HG03196 (cell line): ENCODE measurements around the gene CSNK1G2.

Experiments
- ATAC-seq: cut with Tn5 transposase; IDR thresholded peaks from one replicate; pipeline ENCODE4 v1.9.1; 2021; ENCODE audit not compliant: unreplicated experiment

Gene CSNK1G2

GRCh38 chr19:1917926-1918325 lies 23.0 kb upstream of the CSNK1G2 start:
- no peak for ATAC-seq

GRCh38 chr19:1918975-1919374 lies 22.0 kb upstream of the CSNK1G2 start:
- no peak for ATAC-seq

- ATAC-seq = no peak
These were observed 20.3 kb upstream of the CSNK1G2 start for GRCh38 chr19:1920644-1921043.

DNA sequence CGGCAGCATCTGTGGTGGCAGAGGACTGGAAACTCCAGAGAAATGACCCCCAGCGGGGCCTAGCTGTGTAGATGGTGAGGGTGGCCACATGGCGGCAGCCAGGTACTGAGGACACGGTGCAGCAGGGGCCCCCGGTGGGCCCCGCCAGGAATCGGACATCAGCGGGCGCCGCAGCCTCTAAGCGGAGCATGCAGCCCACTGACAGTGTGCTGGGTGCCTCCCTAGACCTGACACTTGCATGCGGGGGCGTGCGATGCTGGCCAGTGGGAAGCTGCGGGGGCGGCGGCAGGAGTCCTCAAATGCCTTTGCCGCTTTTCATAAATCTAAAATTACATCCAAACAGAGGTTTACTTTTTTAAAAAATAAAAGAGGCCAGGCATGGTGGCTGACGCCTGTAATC lies 19.6 kb upstream of the CSNK1G2 start:
- no peak for ATAC-seq

GRCh38 chr19:1921825-1922224 lies 19.1 kb upstream of the CSNK1G2 start:
- ATAC-seq = no peak

DNA sequence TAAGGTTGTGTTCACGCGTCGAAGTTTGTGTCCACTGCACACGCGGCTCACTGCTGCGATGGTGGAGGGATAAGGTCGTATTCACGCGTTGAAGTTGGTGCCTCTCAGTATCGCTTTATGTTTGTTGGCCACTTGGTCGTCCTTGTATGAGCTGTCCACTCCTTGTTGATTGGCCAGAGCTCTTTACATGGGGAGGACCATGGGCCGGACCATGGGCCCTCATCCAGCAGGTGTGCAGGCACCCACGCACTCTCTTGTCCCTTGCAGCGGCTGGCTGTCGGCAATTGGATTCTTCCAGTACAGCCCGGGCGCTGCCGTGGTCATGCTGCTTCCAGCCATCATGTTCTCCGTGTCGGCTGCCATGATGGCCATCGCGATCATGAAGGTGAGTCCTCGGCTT lies 18.2 kb upstream of the CSNK1G2 start:
- no peak for ATAC-seq

DNA sequence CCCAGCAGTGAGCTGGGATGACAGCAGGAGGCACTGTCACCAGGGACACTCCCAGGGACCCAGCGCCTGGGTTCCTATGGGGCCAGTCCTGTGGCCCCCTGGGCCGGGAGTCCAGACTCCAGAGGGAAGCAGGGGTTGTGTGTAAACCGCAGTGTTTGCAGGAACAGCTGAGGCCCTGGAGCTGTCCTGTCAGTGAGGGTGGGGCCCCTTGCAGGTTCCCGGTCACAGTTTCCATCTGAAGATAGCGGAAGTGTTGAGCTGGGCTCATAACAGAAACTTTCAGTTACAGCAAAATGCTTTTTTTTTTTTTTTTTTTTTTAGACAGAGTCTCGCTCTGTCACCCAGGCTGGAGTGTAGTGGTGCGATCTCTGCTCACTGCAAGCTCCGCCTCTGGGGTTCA lies 17.7 kb upstream of the CSNK1G2 start:
- no peak for ATAC-seq

DNA sequence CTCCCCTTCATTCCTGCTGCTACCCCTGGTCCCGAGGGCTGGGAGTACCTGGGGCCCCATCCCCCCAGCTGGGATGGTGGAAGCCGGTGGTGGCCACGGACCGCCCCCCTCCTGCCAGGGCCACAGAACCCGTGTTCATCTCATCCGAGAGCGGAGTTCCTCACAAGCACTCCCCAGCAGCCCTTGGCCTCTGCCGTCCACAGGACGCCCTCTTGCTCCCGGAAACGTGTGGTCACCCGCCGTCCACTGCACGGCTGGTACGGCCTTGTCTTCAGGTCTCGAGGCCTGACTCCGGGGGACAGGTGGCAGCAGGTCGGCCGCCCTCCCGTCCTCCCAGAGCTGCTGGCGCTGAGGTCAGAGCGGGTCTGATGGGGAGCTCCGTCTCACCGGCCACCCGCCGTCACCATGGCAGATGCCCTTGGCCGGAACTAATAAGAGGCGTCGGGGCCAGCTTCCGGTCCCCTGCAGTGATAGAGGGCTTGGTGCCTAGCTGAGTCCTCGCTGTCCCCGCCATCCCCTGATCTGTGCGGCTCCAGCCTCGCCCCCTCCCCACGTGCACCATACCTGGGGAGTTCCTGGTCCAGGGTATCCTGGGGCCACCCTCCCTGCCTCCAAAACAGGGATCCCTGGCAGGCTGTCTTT lies 16.5 kb upstream of the CSNK1G2 start:
- no peak for ATAC-seq

DNA sequence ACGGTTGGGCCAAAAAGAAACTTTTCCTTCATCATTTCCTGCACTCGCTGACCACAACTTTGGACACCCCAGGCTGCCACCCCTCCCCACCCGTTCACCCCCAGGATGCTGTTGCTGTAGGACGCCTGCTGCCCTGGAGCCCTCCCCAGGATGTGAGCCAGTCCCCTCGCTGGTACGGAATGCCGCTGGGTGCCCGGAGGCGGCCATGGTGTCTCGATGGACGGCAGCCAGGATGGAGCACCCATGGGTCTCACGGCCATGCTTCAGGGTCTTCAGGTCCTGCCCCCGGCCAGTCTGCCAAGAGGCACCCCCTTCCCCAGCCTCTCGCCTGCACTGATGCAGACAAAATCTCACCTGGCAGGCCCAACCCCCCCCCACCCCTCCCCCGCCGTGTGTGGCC lies 15.4 kb upstream of the CSNK1G2 start:
- no peak for ATAC-seq

- ATAC-seq = peak; percentile 56
These were observed 11.8 kb upstream of the CSNK1G2 start for GRCh38 chr19:1929021-1929742.

DNA sequence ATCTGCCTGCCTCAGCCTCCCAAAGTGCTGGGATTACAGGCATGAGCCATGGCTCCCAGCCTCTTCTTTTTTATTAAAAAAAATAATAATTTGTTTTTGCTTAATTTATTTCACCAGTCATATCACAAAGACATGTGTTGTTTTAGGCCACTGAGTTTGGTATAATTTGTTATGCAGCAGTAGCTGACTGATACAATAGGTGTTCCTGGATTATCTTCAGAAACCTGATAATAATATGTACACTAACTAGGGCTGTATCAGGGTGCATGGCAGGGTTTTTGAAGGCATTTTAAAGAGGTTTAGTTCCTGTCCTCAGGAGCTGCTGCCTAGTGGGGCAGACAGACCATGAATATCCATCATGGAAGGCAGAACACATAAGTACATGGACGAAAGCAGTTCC lies 9.5 kb upstream of the CSNK1G2 start:
- ATAC-seq = no peak

DNA sequence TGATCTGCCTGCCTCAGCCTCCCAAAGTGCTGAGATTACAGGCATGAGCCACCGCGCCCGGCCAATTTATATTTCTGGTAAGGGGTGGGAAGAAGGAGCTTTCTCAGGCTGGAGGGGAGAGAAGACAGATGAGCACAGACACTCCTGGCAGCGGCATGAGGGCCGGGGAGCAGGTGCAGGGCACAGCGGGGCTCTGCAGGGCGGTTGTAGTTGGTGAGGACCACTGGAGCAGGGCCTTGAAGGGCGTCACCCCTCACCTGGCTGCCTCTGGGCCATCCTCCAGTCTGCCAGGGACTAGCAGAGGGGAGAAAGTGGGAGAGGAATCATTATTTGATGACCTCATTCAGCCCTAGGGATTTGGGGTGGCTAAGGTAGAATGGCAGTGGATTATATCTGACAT lies 8.6 kb upstream of the CSNK1G2 start:
- ATAC-seq = no peak

DNA sequence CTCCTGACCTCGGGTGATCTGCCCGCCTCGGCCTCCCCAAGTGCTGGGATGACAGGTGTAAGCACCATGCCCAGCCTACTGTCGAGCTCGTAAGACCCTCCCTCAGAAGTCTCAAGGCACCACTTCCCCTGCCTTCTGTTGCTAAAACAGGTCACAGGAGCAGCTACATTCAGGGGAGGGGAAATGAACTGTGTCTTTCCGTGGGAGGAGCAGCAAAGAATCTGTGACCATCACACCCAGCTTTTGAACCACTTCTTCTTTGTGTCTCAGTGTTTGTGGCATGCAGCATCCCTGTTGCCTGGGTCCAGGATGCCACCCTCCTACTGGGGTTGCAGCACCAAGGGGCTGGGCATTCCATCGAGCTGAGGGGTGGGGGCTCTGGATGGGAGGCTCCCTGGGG lies 7.7 kb upstream of the CSNK1G2 start:
- no peak for ATAC-seq

GRCh38 chr19:1933942-1934341 lies 7.0 kb upstream of the CSNK1G2 start:
- ATAC-seq = no peak

DNA sequence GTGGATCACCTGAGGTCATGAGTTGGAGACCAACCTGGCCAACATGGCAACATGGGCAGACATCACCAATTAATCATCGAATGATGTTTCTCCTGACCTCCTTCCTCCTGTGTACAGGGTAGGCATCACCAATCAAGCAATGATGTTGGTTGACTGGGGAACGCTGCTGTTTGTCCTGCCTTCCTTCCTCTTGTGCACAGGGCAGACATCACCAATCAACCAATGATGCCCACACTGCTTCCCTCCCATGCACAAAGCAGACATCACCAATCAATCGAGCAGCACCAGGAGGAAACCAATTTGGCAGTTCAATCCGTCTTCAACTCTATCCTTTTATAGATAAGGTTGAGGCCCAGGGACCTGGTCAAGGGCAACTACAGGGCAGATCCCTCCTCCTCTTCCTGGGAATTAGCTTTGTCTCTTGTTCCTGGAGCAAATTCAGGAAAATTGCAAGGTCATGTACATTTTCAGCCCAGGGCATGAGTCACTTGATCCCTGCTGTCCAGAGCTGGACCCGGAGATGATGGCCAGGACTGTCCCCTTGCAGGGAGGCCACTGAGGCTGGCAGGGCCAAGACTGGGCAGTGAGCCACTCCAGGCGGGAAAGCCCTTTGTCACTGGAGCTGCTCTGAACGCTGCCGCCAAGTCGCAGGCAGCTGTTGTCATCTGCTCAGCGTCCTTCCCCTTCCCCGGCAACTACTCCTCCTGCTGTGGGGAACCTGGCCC lies 5.3 kb upstream of the CSNK1G2 start:
- no peak for ATAC-seq

- no peak for ATAC-seq
These were observed 4.5 kb upstream of the CSNK1G2 start for GRCh38 chr19:1936430-1936829.

DNA sequence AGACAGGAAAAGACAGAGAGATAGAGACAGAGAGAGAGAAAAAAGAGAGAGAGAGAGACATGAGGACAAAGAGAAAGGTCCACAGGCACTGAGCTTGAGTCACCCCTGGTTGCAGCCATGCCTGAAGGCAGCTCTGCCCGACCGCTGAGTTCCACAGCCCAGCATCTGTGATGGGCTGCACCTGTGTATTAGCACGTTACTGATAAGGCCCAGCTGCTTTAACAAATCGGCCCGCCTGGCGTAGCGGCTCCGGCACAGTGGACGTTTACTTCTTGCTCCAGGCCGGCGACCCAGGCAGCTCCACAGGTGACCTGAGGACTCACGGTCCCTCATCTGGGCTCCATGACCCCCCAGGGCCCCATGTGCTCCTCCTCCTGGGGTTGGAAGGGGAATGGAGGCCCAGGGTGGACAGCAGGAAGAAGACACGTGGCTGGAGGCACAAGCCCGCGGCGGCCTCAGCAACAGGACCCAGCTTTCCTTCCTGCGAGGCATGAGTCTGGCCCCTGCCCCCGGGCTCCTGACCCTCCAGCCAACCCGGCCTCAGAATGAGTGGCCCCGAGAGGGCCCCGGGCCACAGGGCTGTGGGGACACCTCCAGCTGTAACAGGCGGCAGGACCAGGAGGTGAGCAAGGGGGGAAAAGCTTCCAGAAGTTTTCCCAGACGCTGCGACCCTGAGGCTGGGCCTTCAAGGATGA lies 3.9 kb upstream of the CSNK1G2 start:
- no peak for ATAC-seq

GRCh38 chr19:1938071-1938470 lies 2.9 kb upstream of the CSNK1G2 start:
- ATAC-seq = no peak

DNA sequence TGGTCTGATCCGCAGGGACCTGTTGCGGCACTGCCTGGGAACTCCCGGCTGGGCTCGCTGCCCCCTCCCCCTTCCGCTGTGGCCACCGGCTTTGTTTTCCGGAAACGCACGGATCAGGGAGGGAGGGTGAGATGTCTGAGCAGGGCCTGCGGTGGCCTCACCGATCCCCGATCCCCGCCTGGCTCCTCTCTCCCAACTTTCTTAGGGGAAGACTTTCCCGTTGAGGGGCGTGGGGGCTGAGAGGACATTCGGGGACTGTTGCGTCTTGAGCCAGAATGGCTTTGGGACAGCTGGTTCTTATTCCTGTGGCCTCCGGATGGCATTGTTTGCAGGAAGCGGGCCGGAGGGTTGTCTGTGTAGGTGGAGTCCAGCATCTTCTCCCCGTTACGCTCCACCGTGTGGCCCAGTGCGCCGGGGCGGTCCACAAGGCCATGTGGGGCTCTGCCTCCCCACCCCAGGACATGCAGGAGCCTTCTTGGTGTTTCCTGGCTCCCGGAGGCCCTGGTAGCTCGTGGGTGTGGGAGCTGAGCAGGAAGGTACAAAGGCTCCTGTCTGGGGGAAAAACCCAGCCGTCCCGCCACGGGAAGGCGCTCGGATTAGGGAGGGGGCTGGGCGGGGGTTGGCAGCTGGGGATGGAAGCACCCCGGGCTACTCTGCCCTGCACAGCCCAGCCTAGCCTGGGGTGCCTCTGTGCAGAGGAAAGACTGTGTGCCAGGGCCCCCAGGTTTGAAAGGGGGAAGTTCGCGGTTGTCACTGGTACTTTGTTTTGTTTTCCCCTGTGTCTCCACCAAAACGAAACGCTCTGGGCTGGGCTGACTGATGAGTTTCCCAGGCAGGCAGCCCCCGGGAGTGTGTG lies 1.3 kb downstream of the CSNK1G2 start:
- ATAC-seq = no peak

- no peak for ATAC-seq
These were observed 2.1 kb downstream of the CSNK1G2 start for GRCh38 chr19:1942934-1943555.
